22Rv1 (cell line): ENCODE data around the gene SEC14L1.

Source experiments
- H3K27ac ChIP-seq: fragments of 450-650 bp; 2 replicates; pipeline ENCODE4 v1.5.1; 2017
- CTCF ChIP-seq: fragments of 450-650 bp; IDR thresholded peaks from 2 replicates; pipeline ENCODE4 v1.5.1; 2017; ENCODE audit warnings: mild to moderate bottlenecking
- ZFX ChIP-seq: fragments of 450-650 bp; IDR thresholded peaks from 2 replicates; pipeline ENCODE4 v1.6.1; 2017; ENCODE audit warnings: antibody characterized with exemption, borderline replicate concordance

SEC14L1 gene

GRCh38 chr17:77128896-77129567 is 11.7 kb upstream of the SEC14L1 start:
- no peak for TF ChIP-seq ZFX
- no peak for TF ChIP-seq CTCF
- no peak overlapping the region for H3K27ac ChIP-seq

GRCh38 chr17:77129568-77130301 is 11.0 kb upstream of the SEC14L1 start:
- TF ChIP-seq CTCF (no peak), ZFX (no peak)
- no peak overlapping the region for H3K27ac ChIP-seq

GRCh38 chr17:77130525-77130924 is 10.2 kb upstream of the SEC14L1 start:
- TF ChIP-seq CTCF (no peak), ZFX (no peak)
- H3K27ac ChIP-seq, result no peak overlapping the region

GRCh38 chr17:77131904-77132303 is 8.9 kb upstream of the SEC14L1 start:
- no peak for TF ChIP-seq CTCF
- no peak for TF ChIP-seq ZFX
- H3K27ac ChIP-seq, result no peak overlapping the region

GRCh38 chr17:77132411-77133086 is 8.2 kb upstream of the SEC14L1 start:
- TF ChIP-seq ZFX (no peak), CTCF (no peak)
- no peak overlapping the region for H3K27ac ChIP-seq

GRCh38 chr17:77133087-77133638 is 7.6 kb upstream of the SEC14L1 start:
- H3K27ac ChIP-seq, result no peak overlapping the region
- TF ChIP-seq ZFX, result no peak
- no peak for TF ChIP-seq CTCF

- TF ChIP-seq ZFX (no peak), CTCF (no peak)
Measured at GRCh38 chr17:77136420-77136767, 4.4 kb upstream of the SEC14L1 start.

More at GRCh38 chr17:77136420-77136767, 4.4 kb upstream of the SEC14L1 start:
- no peak overlapping the region for H3K27ac ChIP-seq
